Kidney epithelial cell (primary cell): ENCODE data around the gene LHFPL3. TPM values are rescaled to one million over a fixed set of nuclear protein-coding genes. Genes with fewer than 3 reads are reported as not detected.

Experiments used
- DNase-seq: peaks from one replicate; pipeline ENCODE4 v3.0.0-alpha.2; 2010; ENCODE audit warnings: low read depth
- H3K27me3 ChIP-seq: 2 replicates; pipeline ENCODE4 v1.6.0; 2011; ENCODE audit warnings: low read length; ENCODE audit not compliant: control insufficient read depth, insufficient read depth
- H3K36me3 ChIP-seq: 2 replicates; pipeline ENCODE4 v1.5.1; 2011; ENCODE audit warnings: low read length; ENCODE audit not compliant: control insufficient read depth, insufficient read depth
- H3K4me3 ChIP-seq: 2 replicates; pipeline ENCODE4 v1.5.1; 2011; ENCODE audit warnings: low read depth, mild to moderate bottlenecking, control low read depth, low read length
- total RNA-seq: library from RNA; depleted of rRNA; stranded (reverse); fragments of >200 nt; gene quantifications from 2 replicates; pipeline ENCODE4 v1.2.3, GENCODE V29; 2015
- TF ChIP-seq, protein P1 (sequence below): IDR thresholded peaks from 2 replicates; pipeline ENCODE4 v1.5.1; 2011; ENCODE audit warnings: mild to moderate bottlenecking, moderate library complexity, low read length, control low read depth, inconsistent platforms; ENCODE audit not compliant: insufficient read depth, poor library complexity, severe bottlenecking

LHFPL3 gene
- total RNA-seq, 1 donor from 2014 or later = not detected

DNA sequence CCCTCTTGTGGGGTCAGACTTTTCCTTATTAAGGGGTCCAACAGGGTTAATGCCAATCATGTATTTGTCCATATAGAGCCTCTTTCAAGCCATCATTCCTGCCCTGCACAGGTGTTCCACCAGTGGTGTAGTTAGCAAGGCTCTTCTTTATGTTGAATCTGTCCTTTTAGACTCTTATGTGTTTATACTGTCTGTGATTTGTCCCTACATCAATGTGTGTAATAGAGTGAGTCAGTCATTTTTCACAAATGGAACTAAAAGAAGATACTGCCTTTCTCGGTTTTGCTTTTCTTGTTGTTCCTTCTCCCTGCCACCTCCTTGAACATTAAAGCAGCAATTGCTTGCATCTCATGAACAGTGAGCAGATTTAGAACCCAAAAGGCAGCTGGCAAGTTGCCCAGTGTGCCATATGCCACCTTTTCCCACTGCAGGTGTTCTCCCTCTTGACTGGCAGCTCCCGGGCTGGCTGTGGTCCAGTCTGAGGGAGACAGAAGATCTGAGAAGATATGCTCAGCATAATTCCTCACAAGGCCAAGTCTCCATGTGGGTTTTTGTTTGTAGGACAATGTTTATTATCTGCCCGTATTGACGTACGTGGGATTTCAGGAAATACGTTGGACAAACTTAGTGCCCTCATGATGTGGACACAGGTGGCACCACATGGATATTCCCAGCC lies 154.1 kb downstream of the LHFPL3 start:
- DNase-seq = no peak
- H3K36me3 ChIP-seq = no peaks in the 10 kb centered on the region
- H3K4me3 ChIP-seq = no peak overlapping the region

DNA sequence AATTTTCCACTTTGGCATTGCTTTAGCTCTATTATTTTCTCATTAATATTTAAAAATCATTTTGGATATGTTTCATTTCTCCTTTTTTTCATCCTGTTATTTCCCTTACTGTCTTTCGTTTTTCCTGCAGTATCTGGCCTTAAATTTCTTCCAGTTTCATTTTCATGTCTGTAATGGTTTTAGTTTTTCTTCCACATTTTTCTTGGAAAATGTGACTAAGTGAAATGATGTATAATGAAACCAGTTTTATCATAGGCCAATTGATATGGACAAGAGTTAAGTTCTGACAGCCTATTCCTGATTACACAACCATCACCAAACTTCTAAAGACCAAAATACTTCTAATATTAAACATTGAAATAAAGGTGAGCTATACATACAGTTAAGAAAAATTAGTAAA lies 158.5 kb downstream of the LHFPL3 start:
- Histone ChIP-seq H3K27me3 (no peaks in the 10 kb centered on the region), H3K4me3 (no peak overlapping the region), H3K36me3 (no peaks in the 10 kb centered on the region)
- TF ChIP-seq, protein P1, sequence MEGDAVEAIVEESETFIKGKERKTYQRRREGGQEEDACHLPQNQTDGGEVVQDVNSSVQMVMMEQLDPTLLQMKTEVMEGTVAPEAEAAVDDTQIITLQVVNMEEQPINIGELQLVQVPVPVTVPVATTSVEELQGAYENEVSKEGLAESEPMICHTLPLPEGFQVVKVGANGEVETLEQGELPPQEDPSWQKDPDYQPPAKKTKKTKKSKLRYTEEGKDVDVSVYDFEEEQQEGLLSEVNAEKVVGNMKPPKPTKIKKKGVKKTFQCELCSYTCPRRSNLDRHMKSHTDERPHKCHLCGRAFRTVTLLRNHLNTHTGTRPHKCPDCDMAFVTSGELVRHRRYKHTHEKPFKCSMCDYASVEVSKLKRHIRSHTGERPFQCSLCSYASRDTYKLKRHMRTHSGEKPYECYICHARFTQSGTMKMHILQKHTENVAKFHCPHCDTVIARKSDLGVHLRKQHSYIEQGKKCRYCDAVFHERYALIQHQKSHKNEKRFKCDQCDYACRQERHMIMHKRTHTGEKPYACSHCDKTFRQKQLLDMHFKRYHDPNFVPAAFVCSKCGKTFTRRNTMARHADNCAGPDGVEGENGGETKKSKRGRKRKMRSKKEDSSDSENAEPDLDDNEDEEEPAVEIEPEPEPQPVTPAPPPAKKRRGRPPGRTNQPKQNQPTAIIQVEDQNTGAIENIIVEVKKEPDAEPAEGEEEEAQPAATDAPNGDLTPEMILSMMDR = no peak
- DNase-seq = no peak

More for the DNA sequence above, 154.1 kb downstream of the LHFPL3 start:
- TF ChIP-seq, protein P1 = no peak
- H3K27me3 ChIP-seq = no peaks in the 10 kb centered on the region

DNA sequence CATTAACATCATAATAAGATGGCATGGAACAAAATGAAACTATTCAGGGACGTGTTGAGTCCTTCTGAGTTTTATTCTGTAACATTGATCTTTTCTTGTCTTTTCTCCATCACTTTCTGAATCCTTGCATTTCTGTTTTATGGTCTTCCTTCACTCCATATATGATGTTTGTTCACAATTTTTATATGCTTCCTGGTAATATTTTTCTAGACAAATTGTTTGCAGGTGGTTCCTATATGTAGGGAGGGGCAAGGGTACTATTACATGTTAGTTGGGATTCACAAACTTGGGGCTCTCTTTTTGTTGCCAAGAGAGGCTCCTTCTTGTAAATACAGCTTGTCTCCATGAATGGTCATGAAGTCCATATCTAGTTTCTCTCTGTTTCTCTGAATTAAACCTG lies 159.2 kb downstream of the LHFPL3 start:
- Histone ChIP-seq H3K36me3 (no peaks in the 10 kb centered on the region), H3K4me3 (no peak overlapping the region), H3K27me3 (no peaks in the 10 kb centered on the region)
- TF ChIP-seq, protein P1 = no peak
- no peak for DNase-seq

DNA sequence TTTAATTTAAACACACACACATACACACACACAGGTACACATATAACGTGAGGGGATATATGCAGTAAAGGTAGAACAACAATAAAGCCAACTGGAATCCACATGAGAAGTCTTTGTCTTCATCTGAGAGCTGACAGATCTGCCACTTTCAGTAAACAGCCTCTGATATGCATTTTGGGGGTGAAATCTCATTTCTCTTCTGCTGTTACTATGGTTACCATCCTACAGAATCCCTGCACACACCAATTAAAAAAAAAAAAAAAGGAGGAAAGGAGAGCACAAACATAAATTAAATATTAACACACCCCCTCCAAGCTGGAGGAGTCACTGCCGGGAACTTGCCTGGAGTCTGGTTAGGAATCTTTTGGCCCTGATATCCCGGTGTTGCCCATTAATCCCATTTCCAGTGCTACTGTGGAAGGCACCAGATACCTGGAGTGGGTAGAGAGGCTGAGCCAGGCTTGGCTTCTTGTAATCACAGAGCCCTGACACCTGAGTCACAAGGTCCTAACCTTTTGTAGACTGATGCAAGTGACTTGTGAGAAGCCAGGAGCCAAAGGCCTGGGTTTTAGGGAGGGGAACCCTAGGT lies 169.1 kb downstream of the LHFPL3 start:
- Histone ChIP-seq H3K36me3 (no peaks in the 10 kb centered on the region), H3K27me3 (no peaks in the 10 kb centered on the region), H3K4me3 (no peak overlapping the region)
- no peak for DNase-seq
- TF ChIP-seq, protein P1 = no peak

DNA sequence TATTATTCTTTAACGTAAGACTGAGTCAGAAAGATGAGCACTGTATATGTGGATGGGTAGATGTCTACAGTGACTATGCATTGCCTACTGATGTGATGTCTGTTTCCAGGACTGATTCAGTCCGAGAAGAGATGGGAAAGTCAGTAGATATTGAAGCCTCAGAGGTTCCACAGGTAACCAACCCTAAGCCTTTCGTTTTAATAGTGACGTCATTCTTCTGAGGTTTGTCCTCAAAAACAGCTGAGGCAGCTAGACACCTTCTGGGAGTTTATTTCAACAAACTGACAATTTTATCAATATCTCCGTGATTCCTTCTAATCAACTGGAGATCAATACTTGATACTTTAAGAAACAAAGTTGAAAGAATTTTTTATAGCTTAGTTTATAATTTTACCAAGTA lies 171.6 kb downstream of the LHFPL3 start:
- H3K27me3 ChIP-seq = no peaks in the 10 kb centered on the region
- no peak overlapping the region for H3K4me3 ChIP-seq
- DNase-seq = no peak
- no peaks in the 10 kb centered on the region for H3K36me3 ChIP-seq
- TF ChIP-seq, protein P1 = no peak

DNA sequence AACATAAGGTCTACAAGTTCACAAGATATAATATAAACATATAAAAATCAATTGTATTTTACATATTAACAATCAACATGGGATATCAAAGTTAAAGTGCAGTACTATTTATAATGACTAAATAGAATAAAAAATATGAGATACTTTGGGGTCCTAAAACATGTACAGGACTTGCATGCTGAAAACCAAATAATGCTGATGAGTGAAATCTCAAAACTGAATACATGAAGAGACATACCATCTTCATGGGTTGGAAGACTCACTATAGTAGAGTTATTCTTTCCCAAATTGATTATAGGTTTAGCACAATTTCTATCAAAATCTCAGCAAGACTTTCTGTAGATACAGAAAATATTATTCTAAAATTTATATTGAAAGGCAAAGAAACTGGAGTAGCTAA lies 181.5 kb downstream of the LHFPL3 start:
- TF ChIP-seq, protein P1 = no peak
- Histone ChIP-seq H3K36me3 (no peaks in the 10 kb centered on the region), H3K27me3 (no peaks in the 10 kb centered on the region), H3K4me3 (no peak overlapping the region)
- no peak for DNase-seq
